GM12878 (cell line): Measurements from ENCODE around the gene IGF2R. TPM values are rescaled to one million over a fixed set of nuclear protein-coding genes. Genes with fewer than 3 reads are reported as not detected.
A peak's percentile ranks its signal among the peaks of the same experiment; 100 is the strongest.

Source experiments
- ATAC-seq: fragments of 200-7000 bp; cut with Tn5 transposase; 3 replicates; pipeline ENCODE4 v1.9.1; 2020; ENCODE audit warnings: mild to moderate bottlenecking, moderate library complexity
- BruUV-seq: library from RNA; stranded (reverse); fragments of 400-500 nt; replicated peaks from 2 replicates; lab custom pipeline; 2021; lab: Mats Ljungman, UMichigan
- CTCF ChIA-PET: fragments of 300-600 bp; sonication (Branson Sonifier 250); formaldehyde crosslinking; extraction: SDS; loops from one replicate; lab custom pipeline; 2021; ENCODE audit warnings: inconsistent platforms; lab: Yijun Ruan, JAX
- POLR2A ChIA-PET: fragments of 350-600 bp; formaldehyde crosslinking; extraction: SDS; loops from one replicate; lab custom pipeline; 2021; ENCODE audit warnings: inconsistent platforms; lab: Charles Lee
- RAD21 ChIA-PET: fragments of 300-600 bp; sonication (Branson Sonifier 250); formaldehyde crosslinking; loops from one replicate; lab custom pipeline; 2023; ENCODE audit warnings: antibody characterized with exemption; ENCODE audit not compliant: unreplicated experiment; lab: Charles Lee
- SMC1A ChIA-PET: fragments of 300-600 bp; sonication (Branson Sonifier 250); formaldehyde crosslinking; loops from one replicate; lab custom pipeline; 2023; ENCODE audit not compliant: unreplicated experiment, uncharacterized antibody; lab: Charles Lee
- DNase-seq: peaks from one replicate; pipeline ENCODE4 v3.0.0-alpha.2; 2011; ENCODE audit warnings: low read depth, low spot score
- FAIRE-seq: peaks from 3 replicates; lab custom pipeline; 2011; peaks lifted over from hg19 to GRCh38; lab: Jason Lieb, UNC
- H2AFZ ChIP-seq: 2 replicates; pipeline ENCODE4 v1.6.0; 2011; ENCODE audit warnings: low read depth, low read length, control low read depth; ENCODE audit not compliant: control insufficient read depth
- H3K27ac ChIP-seq: 2 replicates; pipeline ENCODE4 v1.5.1; 2011; ENCODE audit warnings: control low read depth; ENCODE audit not compliant: control insufficient read depth, insufficient read depth
- H3K27me3 ChIP-seq, 2 experiments: replicated peaks in 1 of 2; 2 replicates each; pipeline versions ENCODE4 v1.6.0 to v1.6.1; 2011; ENCODE audit warnings: low read length in 1 of 2; ENCODE audit not compliant: control insufficient read depth in 2 of 2, insufficient read depth in 2 of 2
- H3K36me3 ChIP-seq, 2 experiments: 2 replicates each; pipeline ENCODE4 v1.5.1; 2011; ENCODE audit warnings: low read length in 1 of 2; ENCODE audit not compliant: control insufficient read depth in 2 of 2, insufficient read depth in 2 of 2
- H3K4me1 ChIP-seq: 2 replicates; pipeline ENCODE4 v1.6.1; 2011; ENCODE audit warnings: mild to moderate bottlenecking, low read length, moderate library complexity, mixed read lengths; ENCODE audit not compliant: control insufficient read depth, insufficient read depth
- H3K4me2 ChIP-seq: 2 replicates; pipeline ENCODE4 v1.6.0; 2011; ENCODE audit warnings: control low read depth; ENCODE audit not compliant: control insufficient read depth, insufficient read depth
- H3K4me3 ChIP-seq: fragments of 200-600 bp; sonication (generic); 2 replicates; pipeline ENCODE4 v1.5.1; 2016
- H3K79me2 ChIP-seq: 2 replicates; pipeline ENCODE4 v1.6.0; 2011; ENCODE audit warnings: low read length; ENCODE audit not compliant: control insufficient read depth, insufficient read depth
- H3K9ac ChIP-seq: 2 replicates; pipeline ENCODE4 v1.8.0; 2011; ENCODE audit warnings: low read length, control low read depth, mixed read lengths; ENCODE audit not compliant: control insufficient read depth, insufficient read depth
- H3K9me3 ChIP-seq: replicated peaks from 3 replicates; pipeline ENCODE4 v1.5.1; 2011; ENCODE audit warnings: mild to moderate bottlenecking, low read length; ENCODE audit not compliant: control insufficient read depth, insufficient read depth
- H4K20me1 ChIP-seq: 2 replicates; pipeline ENCODE4 v1.6.0; 2011; ENCODE audit not compliant: control insufficient read depth, insufficient read depth
- DPF2 ChIP-seq: fragments of 450-650 bp; IDR thresholded peaks from 2 replicates; pipeline ENCODE4 v1.6.1; 2017; ENCODE audit warnings: mild to moderate bottlenecking
- EED ChIP-seq: sonication (generic); IDR thresholded peaks from 2 replicates; pipeline ENCODE4 v1.6.1; 2016; ENCODE audit warnings: antibody characterized with exemption, low read depth
- FOS ChIP-seq: IDR thresholded peaks from 3 replicates; pipeline ENCODE4 v1.6.1; 2011; ENCODE audit warnings: borderline replicate concordance; ENCODE audit not compliant: insufficient read length; ENCODE audit errors: extremely low read depth
- MLLT1 ChIP-seq: fragments of 450-650 bp; IDR thresholded peaks from 2 replicates; pipeline ENCODE4 v1.6.1; 2016; ENCODE audit warnings: mild to moderate bottlenecking
- PKNOX1 ChIP-seq: fragments of 450-650 bp; IDR thresholded peaks from 2 replicates; pipeline ENCODE4 v1.6.1; 2016; ENCODE audit warnings: mild to moderate bottlenecking
- RBBP5 ChIP-seq: fragments of 200-600 bp; sonication (generic); conservative IDR thresholded peaks from 2 replicates; pipeline ENCODE4 v1.6.1; 2016
- TCF3 ChIP-seq: IDR thresholded peaks from 2 replicates; pipeline ENCODE4 v1.6.1; 2012; ENCODE audit warnings: low read depth, mild to moderate bottlenecking, low read length, borderline replicate concordance; ENCODE audit not compliant: insufficient read depth
- ZBTB4 ChIP-seq: fragments of 450-650 bp; formaldehyde crosslinking; IDR thresholded peaks from 2 replicates; pipeline ENCODE4 v1.4.0; 2022; ENCODE audit warnings: mild to moderate bottlenecking, moderate library complexity
- WGBS: methylation state at CpG from one replicate; pipeline ENCODE4 v1.1.6; 2016; ENCODE audit warnings: low lambda C conversion rate; ENCODE audit not compliant: insufficient replicate concordance, insufficient coverage; ENCODE audit errors: missing lambda C conversion rate; 5-methylcytosine and 5-hydroxymethylcytosine counted together
- in situ Hi-C: fragments of 300-500 bp; cut with MboI; formaldehyde crosslinking; loops from 9 replicates; pipeline ENCODE4 v1.14.3; 2018; ENCODE audit warnings: mixed read lengths
- intact Hi-C: fragments of 100-400 bp; cut with micrococcal nuclease; formaldehyde crosslinking; loops from one replicate; pipeline ENCODE4 v1.14.2; 2022; ENCODE audit not compliant: unreplicated experiment
- polyA plus RNA-seq, 11 experiments: library from polyadenylated mRNA; depleted of rRNA in 4 of 11; unstranded in 6 of 11; stranded (reverse) in 5 of 11; fragments of >200 nt; fragmentation: Nextera tagmentation in 4 of 11; fragmentation: Illumina TruSeq in 1 of 11; extraction: Ambion mirVana in 4 of 11; extraction: Trizol in 1 of 11; gene quantifications; 1 replicate in 1 of 11; 2 replicates in 10 of 11; pipeline versions ENCODE4 v1.2.1 to v1.2.3, GENCODE V29; 2011 to 2016; ENCODE audit warnings: inconsistent platforms in 2 of 11, missing spikeins in 2 of 11, low read depth in 1 of 11
- total RNA-seq, 4 experiments: library from RNA; depleted of rRNA in 3 of 4; stranded (reverse); fragments of >200 nt in 3 of 4; fragmentation: Illumina TruSeq in 1 of 4; extraction: Trizol in 1 of 4; gene quantifications; 2 replicates each; pipeline versions ENCODE4 v1.2.1 to v1.2.3, GENCODE V29; 2013 to 2021
- TF ChIP-seq, protein P1 (sequence below): IDR thresholded peaks from 2 replicates; pipeline ENCODE4 v1.6.1; 2012; ENCODE audit warnings: low read length, inconsistent platforms
- TF ChIP-seq, protein P2 (sequence below): fragments of 450-650 bp; IDR thresholded peaks from 2 replicates; pipeline ENCODE4 v1.6.1; 2017; ENCODE audit warnings: low read depth, mild to moderate bottlenecking, moderate library complexity

IGF2R gene
- total and polyA plus RNA-seq, 10 of the 15 experiments (the other 5 are each of a cell fraction or from before 2014, with no cell fraction given): 1.00 to 40.1 (median 16.8) TPM

DNA sequence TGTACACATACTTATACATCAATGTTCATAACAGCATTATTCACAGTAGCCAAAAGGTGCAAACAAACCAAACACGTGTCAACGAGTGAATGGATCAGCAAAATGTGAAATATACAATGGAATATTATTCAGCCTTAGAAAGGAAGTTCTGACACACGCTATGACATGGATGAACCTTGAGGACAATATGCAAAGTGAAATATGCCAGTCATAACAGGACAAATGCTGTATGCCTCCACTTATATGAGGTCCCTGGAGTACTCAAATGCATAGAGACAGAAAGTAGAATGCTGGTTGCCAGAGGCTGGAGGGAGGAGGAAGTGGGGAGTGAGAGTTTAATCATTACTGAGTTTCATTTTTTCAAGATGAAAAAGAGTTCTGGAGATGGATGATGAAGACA is 37.8 kb upstream of the IGF2R start (continued):
- TF ChIP-seq, protein P1, sequence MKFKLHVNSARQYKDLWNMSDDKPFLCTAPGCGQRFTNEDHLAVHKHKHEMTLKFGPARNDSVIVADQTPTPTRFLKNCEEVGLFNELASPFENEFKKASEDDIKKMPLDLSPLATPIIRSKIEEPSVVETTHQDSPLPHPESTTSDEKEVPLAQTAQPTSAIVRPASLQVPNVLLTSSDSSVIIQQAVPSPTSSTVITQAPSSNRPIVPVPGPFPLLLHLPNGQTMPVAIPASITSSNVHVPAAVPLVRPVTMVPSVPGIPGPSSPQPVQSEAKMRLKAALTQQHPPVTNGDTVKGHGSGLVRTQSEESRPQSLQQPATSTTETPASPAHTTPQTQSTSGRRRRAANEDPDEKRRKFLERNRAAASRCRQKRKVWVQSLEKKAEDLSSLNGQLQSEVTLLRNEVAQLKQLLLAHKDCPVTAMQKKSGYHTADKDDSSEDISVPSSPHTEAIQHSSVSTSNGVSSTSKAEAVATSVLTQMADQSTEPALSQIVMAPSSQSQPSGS: peak; percentile 94
- TF ChIP-seq, protein P2, sequence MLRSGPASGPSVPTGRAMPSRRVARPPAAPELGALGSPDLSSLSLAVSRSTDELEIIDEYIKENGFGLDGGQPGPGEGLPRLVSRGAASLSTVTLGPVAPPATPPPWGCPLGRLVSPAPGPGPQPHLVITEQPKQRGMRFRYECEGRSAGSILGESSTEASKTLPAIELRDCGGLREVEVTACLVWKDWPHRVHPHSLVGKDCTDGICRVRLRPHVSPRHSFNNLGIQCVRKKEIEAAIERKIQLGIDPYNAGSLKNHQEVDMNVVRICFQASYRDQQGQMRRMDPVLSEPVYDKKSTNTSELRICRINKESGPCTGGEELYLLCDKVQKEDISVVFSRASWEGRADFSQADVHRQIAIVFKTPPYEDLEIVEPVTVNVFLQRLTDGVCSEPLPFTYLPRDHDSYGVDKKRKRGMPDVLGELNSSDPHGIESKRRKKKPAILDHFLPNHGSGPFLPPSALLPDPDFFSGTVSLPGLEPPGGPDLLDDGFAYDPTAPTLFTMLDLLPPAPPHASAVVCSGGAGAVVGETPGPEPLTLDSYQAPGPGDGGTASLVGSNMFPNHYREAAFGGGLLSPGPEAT: peak; percentile 87
- TF ChIP-seq TCF3 (0 out of 2 replicates have a peak, but pooled peaks have one; percentile 30), DPF2 (peak; percentile 90), EED (peak; percentile 83), PKNOX1 (peak; percentile 72)

- DNase-seq (no peak), FAIRE-seq (no peak), ATAC-seq (peak; percentile 34)
- CTCF ChIA-PET: interaction anchor here (0.8 to 3.7 kb wide), 9 partner anchors 9 to 240 kb away, joined by 3 to 26 read pairs (median 3); partner anchors contain the start of gene MRPL18
- Histone ChIP-seq H3K27me3 (no peaks in the 10 kb centered on the region), H3K4me3 (no peak overlapping the region), H4K20me1 (no peaks in the 10 kb centered on the region), H3K27ac (no peak overlapping the region), H3K79me2 (no peaks in the 10 kb centered on the region), H3K36me3 (no peaks in the 10 kb centered on the region), H3K4me2 (peak overlapping the region; percentile 51), H3K9me3 (peaks cover 2% of the 10 kb centered on the region; the same call in 1 of the 3 replicates), H2AFZ (no peak overlapping the region), H3K9ac (no peak overlapping the region), H3K4me1 (peaks cover 25% of the 10 kb centered on the region)
- POLR2A ChIA-PET: interaction anchor here (0.6 to 1.8 kb wide), 4 partner anchors 18 to 232 kb away, joined by 3 to 7 read pairs (median 4); no protein-coding TSS in a partner anchor
- RAD21 ChIA-PET: interaction anchor here (1.0 to 5.5 kb wide), 11 partner anchors 9 to 141 kb away, joined by 3 to 34 read pairs (median 4); no protein-coding TSS in a partner anchor
- 75% methylated on average over 4 of the region's 4 CpGs for WGBS
- SMC1A ChIA-PET: interaction anchor here (0.7 to 6.8 kb wide), 16 partner anchors 10 to 601 kb away, joined by 3 to 95 read pairs (median 5); partner anchors contain the start of gene IGF2R
- intact Hi-C loops (loop anchor here (2.0 to 5.0 kb wide), 5 partner anchors 19 to 205 kb away; partner anchors contain the start of genes TCP1 and WTAP), in situ Hi-C loops (no loop called here)
- no TSS peak for BruUV-seq
- TF ChIP-seq RBBP5: no peak
- TF ChIP-seq FOS: no peak
- TF ChIP-seq MLLT1: no peak
- TF ChIP-seq ZBTB4: no peak
- TF ChIP-seq TCF3: no peak
Observed at GRCh38 chr6:159931846-159932245, 37.0 kb upstream of the IGF2R start.
